A549 (cell line): ENCODE results near the gene PSMD12. TPM values are rescaled to one million over a fixed set of nuclear protein-coding genes. Genes with fewer than 3 reads are reported as not detected.

Source experiments
- ATAC-seq, 2 experiments: fragments of 200-7000 bp in 1 of 2; fragments of >200 bp in 1 of 2; cut with Nextera tagmentation in 1 of 2; cut with Tn5 transposase in 1 of 2; 3 replicates each; pipeline versions ENCODE4 v1.8.0 to v1.9.1; 2018 to 2020; ENCODE audit warnings: mild to moderate bottlenecking in 1 of 2, moderate library complexity in 1 of 2
- CTCF ChIA-PET: fragments of 300-600 bp; sonication (Branson Sonifier 250); formaldehyde crosslinking; extraction: SDS; loops from one replicate; lab custom pipeline; 2021; ENCODE audit warnings: antibody characterized with exemption, inconsistent platforms; lab: Yijun Ruan, JAX
- POLR2A ChIA-PET: fragments of 350-600 bp; formaldehyde crosslinking; extraction: SDS; loops from one replicate; lab custom pipeline; 2021; ENCODE audit warnings: antibody characterized with exemption, inconsistent platforms; lab: Yijun Ruan, JAX
- DNase-seq, 2 experiments: peaks; one replicate each; pipeline versions ENCODE4 v3.0.0 to v3.0.0-alpha.2; 2011 to 2016; ENCODE audit warnings: low read depth in 1 of 2, low spot score in 1 of 2
- FAIRE-seq: peaks from 2 replicates; lab custom pipeline; 2011; peaks lifted over from hg19 to GRCh38; lab: Jason Lieb, UNC
- H3K27ac ChIP-seq, 2 experiments: fragments of >200 bp; sonication (Bioruptor Twin); formaldehyde crosslinking; 3 replicates each; pipeline ENCODE4 v1.5.1; 2016 to 2017
- H3K4me1 ChIP-seq: fragments of >200 bp; sonication (Bioruptor Twin); formaldehyde crosslinking; 3 replicates; pipeline ENCODE4 v1.6.1; 2016
- H3K4me2 ChIP-seq: fragments of >200 bp; sonication (Bioruptor Twin); formaldehyde crosslinking; 3 replicates; pipeline ENCODE4 v1.6.1; 2016
- H3K4me3 ChIP-seq: fragments of >200 bp; sonication (Bioruptor Twin); formaldehyde crosslinking; 3 replicates; pipeline ENCODE4 v1.5.1; 2016
- H3K9me3 ChIP-seq: fragments of >200 bp; sonication (Bioruptor Twin); formaldehyde crosslinking; 3 replicates; pipeline ENCODE4 v1.6.1; 2016
- ATOH8 ChIP-seq: fragments of 250-450 bp; sonication (Bioruptor Pico); IDR thresholded peaks from 2 replicates; pipeline ENCODE4 v1.5.0; 2020; ENCODE audit warnings: low read depth, mild to moderate bottlenecking, moderate library complexity
- BCL3 ChIP-seq: fragments of >200 bp; sonication (Bioruptor Twin); formaldehyde crosslinking; IDR thresholded peaks from 3 replicates; pipeline ENCODE4 v1.6.1; 2016
- BHLHE40 ChIP-seq: IDR thresholded peaks from 2 replicates; pipeline ENCODE4 v1.6.1; 2012; ENCODE audit warnings: low read depth, low read length, inconsistent platforms
- CBX2 ChIP-seq: fragments of 200-600 bp; sonication (generic); IDR thresholded peaks from 2 replicates; pipeline ENCODE4 v1.6.1; 2016; ENCODE audit warnings: low read depth, mild to moderate bottlenecking, borderline replicate concordance
- CEBPB ChIP-seq, 2 experiments: fragments of >200 bp in 1 of 2; sonication (Bioruptor Twin) in 1 of 2; formaldehyde crosslinking in 1 of 2; IDR thresholded peaks; 2 replicates each; pipeline ENCODE4 v1.6.1; 2012 to 2016
- CHD2 ChIP-seq: fragments of 150-350 bp; IDR thresholded peaks from 2 replicates; pipeline ENCODE4 v1.6.1; 2014; ENCODE audit warnings: low read length; ENCODE audit not compliant: partially characterized antibody
- CTCF ChIP-seq: fragments of >200 bp; sonication (Bioruptor Twin); formaldehyde crosslinking; IDR thresholded peaks from 3 replicates; pipeline ENCODE4 v1.5.1; 2016
- E2F6 ChIP-seq: IDR thresholded peaks from 2 replicates; pipeline ENCODE4 v1.6.1; 2012; ENCODE audit warnings: low read depth, borderline replicate concordance
- EP300 ChIP-seq, 2 experiments: fragments of >200 bp; sonication (Bioruptor Twin); formaldehyde crosslinking; IDR thresholded peaks; 2 replicates in 1 of 2; 3 replicates in 1 of 2; pipeline ENCODE4 v1.6.1; 2016 to 2017
- FOSB ChIP-seq: fragments of 250-450 bp; sonication (Bioruptor Pico); IDR thresholded peaks from 2 replicates; pipeline ENCODE4 v1.5.0; 2020; ENCODE audit warnings: mild to moderate bottlenecking, moderate library complexity
- FOSL2 ChIP-seq, 2 experiments: fragments of 450-650 bp in 1 of 2; fragments of >200 bp in 1 of 2; sonication (Bioruptor Twin) in 1 of 2; formaldehyde crosslinking; IDR thresholded peaks; 2 replicates each; pipeline versions ENCODE4 v1.5.0 to v1.6.1; 2016 to 2020; ENCODE audit warnings: mild to moderate bottlenecking in 1 of 2, moderate library complexity in 1 of 2
- HDAC2 ChIP-seq: fragments of 200-600 bp; sonication (generic); IDR thresholded peaks from 2 replicates; pipeline ENCODE4 v1.6.1; 2016
- HMGXB4 ChIP-seq: fragments of 250-450 bp; sonication (Bioruptor Pico); IDR thresholded peaks from 2 replicates; pipeline ENCODE4 v1.5.0; 2021; ENCODE audit warnings: mild to moderate bottlenecking, moderate library complexity, borderline replicate concordance
- HOXB13 ChIP-seq: fragments of 250-450 bp; sonication (Bioruptor Pico); IDR thresholded peaks from 2 replicates; pipeline ENCODE4 v1.5.0; 2020; ENCODE audit warnings: low read depth, mild to moderate bottlenecking, moderate library complexity
- JUNB ChIP-seq: fragments of >200 bp; sonication (Bioruptor Twin); formaldehyde crosslinking; IDR thresholded peaks from 2 replicates; pipeline ENCODE4 v1.6.1; 2016
- KDM1A ChIP-seq: fragments of 200-600 bp; sonication (generic); IDR thresholded peaks from 2 replicates; pipeline ENCODE4 v1.6.1; 2016; ENCODE audit warnings: low read depth, mild to moderate bottlenecking
- MAZ ChIP-seq: fragments of 150-350 bp; IDR thresholded peaks from 2 replicates; pipeline ENCODE4 v1.6.1; 2014; ENCODE audit warnings: antibody characterized with exemption, low read depth, low read length, borderline replicate concordance
- PHF8 ChIP-seq: fragments of 200-600 bp; sonication (generic); IDR thresholded peaks from 2 replicates; pipeline ENCODE4 v1.6.1; 2016; ENCODE audit warnings: low read depth, mild to moderate bottlenecking, antibody characterized with exemption, moderate library complexity, borderline replicate concordance
- RAD21 ChIP-seq, 2 experiments: fragments of >200 bp in 1 of 2; sonication (Bioruptor Twin) in 1 of 2; formaldehyde crosslinking in 1 of 2; IDR thresholded peaks in 1 of 2; conservative IDR thresholded peaks in 1 of 2; 2 replicates in 1 of 2; 3 replicates in 1 of 2; pipeline ENCODE4 v1.6.1; 2012 to 2018; ENCODE audit warnings: inconsistent platforms in 1 of 2
- SMC3 ChIP-seq: fragments of >200 bp; sonication (Bioruptor Twin); formaldehyde crosslinking; IDR thresholded peaks from 3 replicates; pipeline ENCODE4 v1.6.1; 2018; ENCODE audit warnings: inconsistent platforms
- USF2 ChIP-seq: fragments of 450-650 bp; IDR thresholded peaks from 2 replicates; pipeline ENCODE4 v1.6.1; 2014; ENCODE audit warnings: antibody characterized with exemption
- ZSCAN20 ChIP-seq: fragments of 250-450 bp; sonication (Bioruptor Pico); IDR thresholded peaks from 2 replicates; pipeline ENCODE4 v1.8.0; 2022; ENCODE audit warnings: mild to moderate bottlenecking, moderate library complexity
- WGBS: methylation state at CpG from one replicate; pipeline ENCODE4 v1.1.6; 2017; ENCODE audit errors: missing lambda C conversion rate; 5-methylcytosine and 5-hydroxymethylcytosine counted together
- polyA plus RNA-seq, 4 experiments: library from polyadenylated mRNA; depleted of rRNA in 3 of 4; stranded (reverse); fragments of >200 nt; fragmentation: RNase III in 1 of 4; extraction: RNeasy Plus Mini Kit Qiagen cat#74134 plus additional on column Dnase treatment in 1 of 4; gene quantifications; 2 replicates in 3 of 4; 3 replicates in 1 of 4; pipeline ENCODE4 v1.2.3, GENCODE V29; 2011 to 2017

The PSMD12 gene
- polyA plus RNA-seq, 2 of the 4 experiments (the other 2 are of a cell fraction), result 104 to 106 TPM

GRCh38 chr17:67386965-67387551, 20.7 kb upstream of the PSMD12 start:
- TF ChIP-seq ATOH8 (CRISPR knock-in tag) (no peak), HDAC2 (no peak), CEBPB (IDR thresholded peaks at IDR 0.05) (no peak), BCL3 (no peak), E2F6 (no peak), FOSL2 (IDR thresholded peaks at IDR 0.05) (no peak), FOSL2 (CRISPR knock-in tag; IDR thresholded peaks at IDR 0.05) (no peak), MAZ (no peak), HMGXB4 (no peak), ZSCAN20 (CRISPR knock-in tag) (no peak), PHF8 (no peak), JUNB (no peak), CTCF (peak; percentile 98), SMC3 (peak; percentile 99), CHD2 (no peak), RAD21 (conservative IDR thresholded peaks at IDR 0.05 in 1 of 2, IDR thresholded peaks at IDR 0.05 in 1 of 2) (peak; percentile 96 to 97), CBX2 (no peak), BHLHE40 (no peak), USF2 (no peak), KDM1A (no peak), HOXB13 (CRISPR knock-in tag) (no peak), EP300 (IDR thresholded peaks at IDR 0.05) (no peak), FOSB (CRISPR knock-in tag) (no peak)
- TF ChIP-seq, all 56 proteins: peak for 3
- peak; percentile 81 to 82 for DNase-seq

More at GRCh38 chr17:67386965-67387551, 20.7 kb upstream of the PSMD12 start:
- no peaks in the 10 kb centered on the region for H3K9me3 ChIP-seq
- ChIA-PET CTCF (interaction anchor here (0.5 to 8.0 kb wide), 56 partner anchors 9 to 352 kb away, joined by 3 to 185 read pairs (median 4); partner anchors contain the start of gene PITPNC1), POLR2A (no interaction called here)
- FAIRE-seq, result no peak
- H3K4me2 ChIP-seq, result no peak overlapping the region
- no peak overlapping the region for H3K27ac ChIP-seq
- 39% methylated on average over 16 of the region's 16 CpGs for WGBS
- H3K4me3 ChIP-seq, result no peak overlapping the region
- peak; percentile 74 to 90; a peak in 5 of 6 replicates for ATAC-seq
- H3K4me1 ChIP-seq, result peaks cover 19% of the 10 kb centered on the region
